Measurements from ENCODE around the gene LINC00632.
A peak's percentile ranks its signal among the peaks of the same experiment; 100 is the strongest.
"Not testable (repeated sequence)": the region's sequence is repeated elsewhere in the genome, so short reads cannot be mapped to it uniquely, and the experiment has no call there.

Gene LINC00632

GRCh38 chrX:140672840-140673731 lies 36.5 kb upstream of the LINC00632 start:
- Histone ChIP-seq H3F3A (ENCODE audit: insufficient read depth, low read length) (no peaks in the 10 kb centered on the region), H3K4me3 (ENCODE audit: low read depth, low read length, poor library complexity, severe bottlenecking) (no peak overlapping the region), H3K27ac (ENCODE audit: low read depth, low read length, poor library complexity, severe bottlenecking) (no peak overlapping the region), H3K9me3 (ENCODE audit: low read length) (no peaks in the 10 kb centered on the region), H3K36me3 (ENCODE audit: insufficient read depth, low read length) (no peaks in the 10 kb centered on the region), H3K9me2 (ENCODE audit: low read depth, low read length) (no peaks in the 10 kb centered on the region), H3K4me2 (ENCODE audit: low read length) (no peak overlapping the region), H4K20me1 (ENCODE audit: insufficient read depth, low read length) (no peaks in the 10 kb centered on the region), H3K27me3 (ENCODE audit: insufficient read depth, low read length) (no peaks in the 10 kb centered on the region), H3K79me2 (ENCODE audit: insufficient read depth, low read length) (no peaks in the 10 kb centered on the region), H2AFZ (ENCODE audit: low read length) (no peak overlapping the region), H3K9ac (ENCODE audit: low read length) (no peak overlapping the region), H3K4me1 (ENCODE audit: insufficient read depth, low read length, severe bottlenecking) (no peaks in the 10 kb centered on the region)
- TF ChIP-seq CTCF (IDR thresholded peaks at IDR 0.05; ENCODE audit: low read length) (no peak), EZH2 (IDR thresholded peaks at IDR 0.05; ENCODE audit: borderline replicate concordance, low read length) (no peak)

GRCh38 chrX:140687706-140688105 lies 21.9 kb upstream of the LINC00632 start:
- Histone ChIP-seq H3K4me1 (ENCODE audit: insufficient read depth, low read length, severe bottlenecking) (no peaks in the 10 kb centered on the region), H3K4me3 (ENCODE audit: low read depth, low read length, poor library complexity, severe bottlenecking) (no peak overlapping the region), H3K27ac (ENCODE audit: low read depth, low read length, poor library complexity, severe bottlenecking) (no peak overlapping the region), H4K20me1 (ENCODE audit: insufficient read depth, low read length) (no peaks in the 10 kb centered on the region), H2AFZ (ENCODE audit: low read length) (no peak overlapping the region), H3K36me3 (ENCODE audit: insufficient read depth, low read length) (no peaks in the 10 kb centered on the region), H3F3A (ENCODE audit: insufficient read depth, low read length) (no peaks in the 10 kb centered on the region), H3K9ac (ENCODE audit: low read length) (no peak overlapping the region), H3K79me2 (ENCODE audit: insufficient read depth, low read length) (no peaks in the 10 kb centered on the region), H3K9me2 (ENCODE audit: low read depth, low read length) (no peaks in the 10 kb centered on the region), H3K27me3 (ENCODE audit: insufficient read depth, low read length) (no peaks in the 10 kb centered on the region), H3K9me3 (ENCODE audit: low read length) (no peaks in the 10 kb centered on the region), H3K4me2 (ENCODE audit: low read length) (no peak overlapping the region)
- TF ChIP-seq EZH2 (IDR thresholded peaks at IDR 0.05; ENCODE audit: borderline replicate concordance, low read length), result no peak
- TF ChIP-seq CTCF (IDR thresholded peaks at IDR 0.05; ENCODE audit: low read length), result no peak

- not testable (repeated sequence) for H3K4me2 ChIP-seq (ENCODE audit: low read length); H3K79me2 ChIP-seq (ENCODE audit: insufficient read depth, low read length)
Observed at GRCh38 chrX:140691596-140691995, 18.0 kb upstream of the LINC00632 start.

GRCh38 chrX:140697618-140698017 lies 11.9 kb upstream of the LINC00632 start:
- Histone ChIP-seq H3K9me3 (ENCODE audit: low read length) (no peaks in the 10 kb centered on the region), H3K4me2 (ENCODE audit: low read length) (no peak overlapping the region), H3K79me2 (ENCODE audit: insufficient read depth, low read length) (no peaks in the 10 kb centered on the region), H3K36me3 (ENCODE audit: insufficient read depth, low read length) (no peaks in the 10 kb centered on the region), H3K27ac (ENCODE audit: low read depth, low read length, poor library complexity, severe bottlenecking) (no peak overlapping the region), H3K9ac (ENCODE audit: low read length) (no peak overlapping the region), H3K27me3 (ENCODE audit: insufficient read depth, low read length) (no peaks in the 10 kb centered on the region), H2AFZ (ENCODE audit: low read length) (no peak overlapping the region), H3K4me3 (ENCODE audit: low read depth, low read length, poor library complexity, severe bottlenecking) (no peak overlapping the region), H3F3A (ENCODE audit: insufficient read depth, low read length) (no peaks in the 10 kb centered on the region), H4K20me1 (ENCODE audit: insufficient read depth, low read length) (no peaks in the 10 kb centered on the region), H3K9me2 (ENCODE audit: low read depth, low read length) (no peaks in the 10 kb centered on the region), H3K4me1 (ENCODE audit: insufficient read depth, low read length, severe bottlenecking) (no peaks in the 10 kb centered on the region)
- TF ChIP-seq EZH2 (IDR thresholded peaks at IDR 0.05; ENCODE audit: borderline replicate concordance, low read length) (no peak), CTCF (IDR thresholded peaks at IDR 0.05; ENCODE audit: low read length) (peak; percentile 36; the same call in 1 of the 2 replicates)

More at GRCh38 chrX:140691596-140691995, 18.0 kb upstream of the LINC00632 start:
- not testable (repeated sequence) for H4K20me1 ChIP-seq (ENCODE audit: insufficient read depth, low read length); H3K4me1 ChIP-seq (ENCODE audit: insufficient read depth, low read length, severe bottlenecking); H3K9me2 ChIP-seq (ENCODE audit: low read depth, low read length); H3K36me3 ChIP-seq (ENCODE audit: insufficient read depth, low read length); H3F3A ChIP-seq (ENCODE audit: insufficient read depth, low read length); H2AFZ ChIP-seq (ENCODE audit: low read length); H3K9me3 ChIP-seq (ENCODE audit: low read length); H3K27ac ChIP-seq (ENCODE audit: low read depth, low read length, poor library complexity, severe bottlenecking); H3K27me3 ChIP-seq (ENCODE audit: insufficient read depth, low read length); H3K4me3 ChIP-seq (ENCODE audit: low read depth, low read length, poor library complexity, severe bottlenecking); H3K9ac ChIP-seq (ENCODE audit: low read length)
